ENCODE data around the gene TMF1.

DNA sequence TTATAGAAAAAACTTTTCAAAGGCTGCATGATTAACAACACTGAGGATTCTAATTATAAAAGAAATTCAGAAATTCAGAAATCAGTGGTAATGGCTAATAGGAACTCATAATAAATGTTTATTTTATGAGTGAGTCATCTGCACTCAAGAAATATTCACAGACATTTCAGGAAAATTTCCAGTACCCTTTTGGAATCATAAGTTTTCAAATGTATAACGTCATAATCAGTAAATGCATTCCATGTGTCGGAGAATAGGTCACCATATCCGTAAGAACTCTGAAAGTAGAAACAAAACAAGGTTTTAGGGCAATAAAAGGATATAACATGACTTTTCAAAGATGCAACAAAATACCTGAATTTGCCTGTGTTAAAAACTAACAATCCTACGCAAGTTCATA is 63.4 kb downstream of the TMF1 start:
- no peak for TF ChIP-seq POLR2A (IDR thresholded peaks at IDR 0.05; ENCODE audit: control extremely low read depth in 1 of 2, low read depth in 2 of 2, low read length in 2 of 2)
- TF ChIP-seq, protein P1, sequence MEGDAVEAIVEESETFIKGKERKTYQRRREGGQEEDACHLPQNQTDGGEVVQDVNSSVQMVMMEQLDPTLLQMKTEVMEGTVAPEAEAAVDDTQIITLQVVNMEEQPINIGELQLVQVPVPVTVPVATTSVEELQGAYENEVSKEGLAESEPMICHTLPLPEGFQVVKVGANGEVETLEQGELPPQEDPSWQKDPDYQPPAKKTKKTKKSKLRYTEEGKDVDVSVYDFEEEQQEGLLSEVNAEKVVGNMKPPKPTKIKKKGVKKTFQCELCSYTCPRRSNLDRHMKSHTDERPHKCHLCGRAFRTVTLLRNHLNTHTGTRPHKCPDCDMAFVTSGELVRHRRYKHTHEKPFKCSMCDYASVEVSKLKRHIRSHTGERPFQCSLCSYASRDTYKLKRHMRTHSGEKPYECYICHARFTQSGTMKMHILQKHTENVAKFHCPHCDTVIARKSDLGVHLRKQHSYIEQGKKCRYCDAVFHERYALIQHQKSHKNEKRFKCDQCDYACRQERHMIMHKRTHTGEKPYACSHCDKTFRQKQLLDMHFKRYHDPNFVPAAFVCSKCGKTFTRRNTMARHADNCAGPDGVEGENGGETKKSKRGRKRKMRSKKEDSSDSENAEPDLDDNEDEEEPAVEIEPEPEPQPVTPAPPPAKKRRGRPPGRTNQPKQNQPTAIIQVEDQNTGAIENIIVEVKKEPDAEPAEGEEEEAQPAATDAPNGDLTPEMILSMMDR (IDR thresholded peaks at IDR 0.05; ENCODE audit: control extremely low read depth in 1 of 3, insufficient read depth in 1 of 3, low read depth in 1 of 3, low read length in 3 of 3): no peak
- TF ChIP-seq YY1 (IDR thresholded peaks at IDR 0.05; ENCODE audit: low read depth, low read length): no peak
- TF ChIP-seq, protein P2, sequence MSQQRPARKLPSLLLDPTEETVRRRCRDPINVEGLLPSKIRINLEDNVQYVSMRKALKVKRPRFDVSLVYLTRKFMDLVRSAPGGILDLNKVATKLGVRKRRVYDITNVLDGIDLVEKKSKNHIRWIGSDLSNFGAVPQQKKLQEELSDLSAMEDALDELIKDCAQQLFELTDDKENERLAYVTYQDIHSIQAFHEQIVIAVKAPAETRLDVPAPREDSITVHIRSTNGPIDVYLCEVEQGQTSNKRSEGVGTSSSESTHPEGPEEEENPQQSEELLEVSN (IDR thresholded peaks at IDR 0.05): no peak
- no peak for TF ChIP-seq RAD21 (IDR thresholded peaks at IDR 0.05 in 1 of 2, conservative IDR thresholded peaks at IDR 0.05 in 1 of 2; ENCODE audit: low read depth in 2 of 2, low read length in 2 of 2)
- TF ChIP-seq NRF1 (IDR thresholded peaks at IDR 0.05; ENCODE audit: low read depth, low read length): no peak
- TF ChIP-seq POLR2AphosphoS5 (IDR thresholded peaks at IDR 0.05; ENCODE audit: low read depth, low read length): no peak
- TF ChIP-seq EZH2 (IDR thresholded peaks at IDR 0.05; ENCODE audit: low read depth, low read length, severe bottlenecking): no peak
- no peak for TF ChIP-seq HDAC2 (IDR thresholded peaks at IDR 0.05; ENCODE audit: borderline replicate concordance in 1 of 2, low read depth in 2 of 2, low read length in 2 of 2)

All from H1 (cell line).